C4-2B (cell line): ENCODE results near the gene TMEM86B.

Experiments
- H3K27ac ChIP-seq: fragments of 450-650 bp; 2 replicates; pipeline ENCODE4 v1.5.1; 2017
- CTCF ChIP-seq: fragments of 450-650 bp; conservative IDR thresholded peaks from 2 replicates; pipeline ENCODE4 v1.5.1; 2017; ENCODE audit warnings: mild to moderate bottlenecking
- ZFX ChIP-seq: fragments of 450-650 bp; IDR thresholded peaks from 2 replicates; pipeline ENCODE4 v1.6.1; 2017

Gene TMEM86B

GRCh38 chr19:55224038-55224665 lies 4.4 kb downstream of the TMEM86B start:
- TF ChIP-seq CTCF: no peak
- no peak overlapping the region for H3K27ac ChIP-seq

DNA sequence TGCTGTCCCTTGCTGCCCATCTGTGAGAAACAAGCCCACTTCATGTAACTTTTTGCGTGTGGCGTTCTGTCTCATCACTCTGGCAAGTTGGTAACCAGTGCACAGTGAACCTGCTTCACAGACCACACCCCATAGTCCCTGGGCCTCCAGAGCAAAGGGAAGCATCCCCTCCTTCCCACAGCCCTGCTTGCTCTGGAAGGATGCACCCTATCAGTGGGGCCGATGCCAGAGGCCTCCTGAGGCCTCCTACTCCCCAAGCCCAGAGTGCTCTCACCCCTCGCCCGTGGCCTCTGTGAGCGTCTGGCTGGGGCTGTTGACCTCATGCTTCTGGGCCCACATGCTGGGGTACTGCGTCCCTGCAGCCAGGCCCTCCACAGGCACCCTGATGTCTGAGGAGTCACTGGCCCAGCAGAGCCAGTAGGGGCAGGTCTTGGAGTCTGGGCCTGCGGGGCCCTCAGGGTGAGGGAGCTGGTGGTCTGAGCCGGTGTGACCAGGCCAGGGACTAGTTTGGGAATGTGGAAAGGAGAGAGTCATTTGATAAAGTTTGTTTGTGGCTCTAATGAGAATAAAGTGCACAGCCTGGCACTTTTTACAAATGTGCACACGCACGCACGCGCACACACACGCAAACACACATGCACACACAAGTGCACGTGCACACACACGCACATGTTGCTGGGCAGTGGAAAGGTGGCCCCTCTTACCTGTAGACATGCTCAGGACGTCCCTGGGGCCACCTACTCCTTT lies 5.1 kb downstream of the TMEM86B start:
- TF ChIP-seq ZFX: no peak
- TF ChIP-seq CTCF: no peak

GRCh38 chr19:55220525-55220924 lies 8.0 kb downstream of the TMEM86B start:
- no peak overlapping the region for H3K27ac ChIP-seq
- TF ChIP-seq ZFX: no peak
- TF ChIP-seq CTCF: no peak

More for the DNA sequence above, 5.1 kb downstream of the TMEM86B start:
- no peak overlapping the region for H3K27ac ChIP-seq

DNA sequence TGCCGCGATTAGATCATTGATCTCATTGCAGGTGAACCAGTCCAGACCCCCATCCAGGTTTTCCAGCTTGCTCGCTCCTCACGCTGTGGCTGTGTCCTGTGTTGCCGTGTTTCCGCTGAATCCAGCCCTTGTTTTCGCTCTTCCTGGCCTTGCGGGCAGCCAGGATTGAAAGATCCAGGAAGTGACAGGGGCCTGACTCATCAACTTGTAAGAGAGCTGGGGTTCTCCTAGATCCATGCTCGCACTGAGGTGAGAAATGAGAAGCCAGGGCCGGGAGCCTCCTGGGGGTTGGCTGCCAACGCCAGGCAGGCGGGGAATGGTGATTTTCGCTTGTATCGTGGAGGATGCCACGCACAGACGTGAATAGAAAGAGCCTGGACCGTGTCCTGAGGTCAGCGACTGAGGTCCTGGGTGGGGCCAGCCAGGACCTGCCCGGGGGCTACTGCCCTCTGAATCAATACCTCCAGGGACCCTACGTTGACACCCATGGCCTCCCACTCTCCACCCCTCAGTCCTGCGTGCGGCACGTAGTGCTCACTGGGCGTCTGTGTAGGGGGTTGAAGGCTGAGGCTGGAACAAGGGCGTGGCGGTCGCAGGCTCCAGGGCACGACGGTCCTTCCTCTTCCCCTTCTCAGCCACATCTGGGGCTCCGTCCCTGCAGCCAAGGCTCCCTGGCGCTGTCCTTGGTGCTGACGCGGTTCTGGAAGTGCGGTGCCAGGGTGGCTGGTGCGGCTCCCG lies 11.9 kb downstream of the TMEM86B start:
- TF ChIP-seq CTCF (no peak), ZFX (no peak)
- H3K27ac ChIP-seq: peak overlapping the region; percentile 51

DNA sequence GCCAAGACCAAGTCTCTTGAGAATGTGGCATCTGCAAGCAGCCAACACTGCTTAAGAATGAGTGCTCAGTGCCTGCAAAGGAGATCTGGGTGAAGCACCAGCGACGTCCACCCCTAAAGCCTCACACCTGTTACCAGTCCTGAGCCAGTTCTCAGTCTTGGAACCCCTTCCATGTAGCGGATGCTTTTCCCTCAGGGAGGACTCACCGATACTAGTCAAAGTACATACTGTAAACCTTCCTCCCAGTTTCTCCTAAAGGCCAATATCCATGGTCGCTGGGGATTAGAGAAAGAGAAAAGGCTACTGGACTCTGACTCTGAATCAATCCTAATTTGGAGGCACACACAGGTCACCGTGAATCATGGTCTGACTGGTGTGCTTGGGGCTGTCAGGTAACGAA lies 15.0 kb downstream of the TMEM86B start:
- H3K27ac ChIP-seq: no peak overlapping the region
- TF ChIP-seq ZFX: no peak
- no peak for TF ChIP-seq CTCF

DNA sequence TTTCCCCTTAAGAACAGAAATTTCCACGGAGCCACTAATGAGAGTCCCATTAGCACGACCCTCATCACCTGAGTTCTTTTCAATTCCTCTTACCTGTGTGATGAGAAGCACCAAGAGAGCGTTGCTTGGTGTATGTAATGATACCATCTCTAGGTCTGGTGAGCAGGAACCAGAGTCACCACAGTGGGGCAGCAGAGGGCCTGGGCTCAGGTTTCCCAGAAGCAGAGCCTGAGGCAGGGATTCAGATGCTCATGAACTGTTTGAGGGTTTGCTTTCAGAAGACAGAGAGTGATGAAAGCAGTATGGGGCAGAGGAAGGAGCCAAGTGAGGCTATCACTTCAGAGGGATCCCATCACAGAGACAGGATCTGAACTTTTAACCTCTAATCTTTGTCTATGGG lies 16.1 kb downstream of the TMEM86B start:
- TF ChIP-seq ZFX: no peak
- no peak; the same call in 1 of the 2 replicates for TF ChIP-seq CTCF
- no peak overlapping the region for H3K27ac ChIP-seq
